Smooth muscle cell (in vitro differentiated cells): ENCODE data around the gene ST8SIA5. TPM values are rescaled to one million over a fixed set of nuclear protein-coding genes. Genes with fewer than 3 reads are reported as not detected.

Experiments
- DNase-seq: peaks from one replicate; lab custom pipeline; 2025; ENCODE audit not compliant: unreplicated experiment; lab: John Stamatoyannopoulos, UW
- H2AFZ ChIP-seq: fragments of 200-600 bp; sonication (generic); 2 replicates; pipeline ENCODE4 v1.6.0; 2016; ENCODE audit warnings: antibody characterized with exemption, low read depth, mild to moderate bottlenecking
- H3F3A ChIP-seq: fragments of 200-600 bp; sonication (generic); 2 replicates; pipeline ENCODE4 v1.6.0; 2017; ENCODE audit warnings: antibody characterized with exemption, low read depth
- H3K27ac ChIP-seq: fragments of 200-600 bp; sonication (generic); 2 replicates; pipeline ENCODE4 v1.5.1; 2016; ENCODE audit warnings: low read depth, mild to moderate bottlenecking
- H3K27me3 ChIP-seq: fragments of 200-600 bp; sonication (generic); 2 replicates; pipeline ENCODE4 v1.6.1; 2016; ENCODE audit warnings: low read depth, mild to moderate bottlenecking
- H3K36me3 ChIP-seq: fragments of 200-600 bp; sonication (generic); 2 replicates; pipeline ENCODE4 v1.5.1; 2016; ENCODE audit warnings: low read depth
- H3K4me1 ChIP-seq: fragments of 200-600 bp; sonication (generic); 2 replicates; pipeline ENCODE4 v1.5.1; 2016; ENCODE audit warnings: low read depth
- H3K4me2 ChIP-seq: fragments of 200-600 bp; sonication (generic); 2 replicates; pipeline ENCODE4 v1.6.0; 2016; ENCODE audit warnings: mild to moderate bottlenecking
- H3K4me3 ChIP-seq: fragments of 200-600 bp; sonication (generic); 2 replicates; pipeline ENCODE4 v1.5.1; 2016; ENCODE audit warnings: mild to moderate bottlenecking
- H3K79me2 ChIP-seq: fragments of 200-600 bp; sonication (generic); 2 replicates; pipeline ENCODE4 v1.6.0; 2016; ENCODE audit warnings: low read depth, mild to moderate bottlenecking
- H3K9ac ChIP-seq: fragments of 200-600 bp; sonication (generic); 2 replicates; pipeline ENCODE4 v1.6.0; 2016; ENCODE audit warnings: low read depth
- H3K9me3 ChIP-seq: fragments of 200-600 bp; sonication (generic); replicated peaks from 2 replicates; pipeline ENCODE4 v1.5.1; 2016; ENCODE audit warnings: low read depth
- H4K20me1 ChIP-seq: fragments of 200-600 bp; sonication (generic); 2 replicates; pipeline ENCODE4 v1.6.0; 2016; ENCODE audit warnings: low read depth
- CTCF ChIP-seq: fragments of 200-600 bp; sonication (generic); IDR thresholded peaks from 2 replicates; pipeline ENCODE4 v1.5.1; 2017; ENCODE audit warnings: borderline replicate concordance, mild to moderate bottlenecking, antibody characterized with exemption; ENCODE audit not compliant: insufficient read depth, poor library complexity, severe bottlenecking
- WGBS: methylation state at CpG from one replicate; pipeline ENCODE4 v1.1.7; 2016; ENCODE audit warnings: low lambda C conversion rate; 5-methylcytosine and 5-hydroxymethylcytosine counted together
- polyA plus RNA-seq: library from polyadenylated mRNA; unstranded; fragments of >200 nt; fragmentation: Nextera tagmentation; extraction: Ambion mirVana; gene quantifications from 2 replicates; pipeline ENCODE4 v1.2.1, GENCODE V29; 2016
- total RNA-seq: library from RNA; depleted of rRNA; stranded (reverse); fragments of >200 nt; gene quantifications from 2 replicates; pipeline ENCODE4 v1.2.3, GENCODE V29; 2014

ST8SIA5 gene
- total and polyA plus RNA-seq, 2 experiments from 2014 or later = 0.22 TPM; not detected in 1

GRCh38 chr18:46627136-46627535, 129.7 kb downstream of the ST8SIA5 start:
- H3K4me1 ChIP-seq = peaks cover 7% of the 10 kb centered on the region
- no peak overlapping the region for H3K9ac ChIP-seq
- no peak overlapping the region for H3K27ac ChIP-seq
- H3K27me3 ChIP-seq = no peaks in the 10 kb centered on the region
- H3F3A ChIP-seq = no peaks in the 10 kb centered on the region
- H4K20me1 ChIP-seq = no peaks in the 10 kb centered on the region
- no peaks in the 10 kb centered on the region for H3K9me3 ChIP-seq
- no peak overlapping the region for H2AFZ ChIP-seq
- no peaks in the 10 kb centered on the region for H3K36me3 ChIP-seq
- H3K79me2 ChIP-seq = no peaks in the 10 kb centered on the region
- 79% methylated on average over 2 of the region's 2 CpGs for WGBS
- H3K4me2 ChIP-seq = no peak overlapping the region
- TF ChIP-seq CTCF = no peak
- DNase-seq = no peak
- H3K4me3 ChIP-seq = no peak overlapping the region

DNA sequence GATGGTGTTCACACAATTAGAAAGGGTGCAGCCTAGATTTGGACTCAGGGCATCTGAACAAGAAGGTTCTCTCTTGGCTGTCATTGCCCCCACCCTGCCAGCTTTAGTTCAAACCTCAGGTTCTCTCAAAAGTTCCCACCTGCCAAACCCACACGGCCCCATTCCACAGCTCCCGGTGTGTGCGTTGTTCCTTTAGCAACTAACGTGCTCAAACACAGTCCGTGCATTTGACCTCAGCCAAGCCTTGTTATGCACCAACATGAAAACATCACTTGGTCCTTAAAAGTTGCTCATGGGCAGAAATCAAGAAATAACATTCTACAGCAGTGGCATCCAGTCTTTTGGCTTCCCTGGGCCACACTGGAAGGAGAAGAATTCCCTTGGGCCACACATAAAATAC, 131.8 kb downstream of the ST8SIA5 start:
- Histone ChIP-seq H3K9me3 (no peaks in the 10 kb centered on the region), H3K4me2 (no peak overlapping the region), H3K27me3 (no peaks in the 10 kb centered on the region), H3K4me3 (no peak overlapping the region), H3K79me2 (no peaks in the 10 kb centered on the region), H3K36me3 (no peaks in the 10 kb centered on the region), H3K9ac (no peak overlapping the region), H3F3A (no peaks in the 10 kb centered on the region), H3K4me1 (peaks cover 7% of the 10 kb centered on the region), H2AFZ (no peak overlapping the region), H3K27ac (no peak overlapping the region), H4K20me1 (no peaks in the 10 kb centered on the region)
- no peak for TF ChIP-seq CTCF
- DNase-seq = no peak
- 98% methylated on average over 5 of the region's 5 CpGs for WGBS

GRCh38 chr18:46624127-46624526, 132.7 kb downstream of the ST8SIA5 start:
- no peak overlapping the region for H3K9ac ChIP-seq
- no peaks in the 10 kb centered on the region for H4K20me1 ChIP-seq
- H3K36me3 ChIP-seq = no peaks in the 10 kb centered on the region
- H3K79me2 ChIP-seq = no peaks in the 10 kb centered on the region
- H3K27me3 ChIP-seq = no peaks in the 10 kb centered on the region
- H3K27ac ChIP-seq = no peak overlapping the region
- no peak overlapping the region for H2AFZ ChIP-seq
- no peaks in the 10 kb centered on the region for H3K9me3 ChIP-seq
- H3F3A ChIP-seq = no peaks in the 10 kb centered on the region
- peaks cover 7% of the 10 kb centered on the region for H3K4me1 ChIP-seq
- no peak for TF ChIP-seq CTCF
- DNase-seq = no peak
- H3K4me3 ChIP-seq = no peak overlapping the region
- 85% methylated on average over 11 of the region's 11 CpGs for WGBS
- H3K4me2 ChIP-seq = no peak overlapping the region

GRCh38 chr18:46623541-46623940, 133.3 kb downstream of the ST8SIA5 start:
- Histone ChIP-seq H3K4me1 (peaks cover 7% of the 10 kb centered on the region), H3K4me2 (no peak overlapping the region), H3K79me2 (no peaks in the 10 kb centered on the region), H3K27me3 (no peaks in the 10 kb centered on the region), H2AFZ (peak overlapping the region; percentile 59), H3K27ac (no peak overlapping the region), H4K20me1 (no peaks in the 10 kb centered on the region), H3F3A (no peaks in the 10 kb centered on the region), H3K9ac (no peak overlapping the region), H3K9me3 (no peaks in the 10 kb centered on the region), H3K4me3 (no peak overlapping the region), H3K36me3 (no peaks in the 10 kb centered on the region)
- TF ChIP-seq CTCF = no peak
- WGBS = 60% methylated on average over 10 of the region's 10 CpGs
- DNase-seq = no peak
